NCI-H1105 (cell line): ENCODE data around the gene TBK1.

ENCODE experiments used
- DNase-seq: peaks from one replicate; lab custom pipeline; 2025; lab: John Stamatoyannopoulos, UW

Gene TBK1

GRCh38 chr12:64452559-64453329 is 824 bp downstream of the TBK1 start:
- peak; percentile 7 for DNase-seq

GRCh38 chr12:64455506-64455905 is 3.6 kb downstream of the TBK1 start:
- DNase-seq, result no peak

GRCh38 chr12:64456119-64456518 is 4.2 kb downstream of the TBK1 start:
- DNase-seq, result no peak

GRCh38 chr12:64457032-64457431 is 5.1 kb downstream of the TBK1 start:
- DNase-seq, result no peak

GRCh38 chr12:64457466-64457865 is 5.5 kb downstream of the TBK1 start:
- no peak for DNase-seq

GRCh38 chr12:64457923-64458322 is 6.0 kb downstream of the TBK1 start:
- DNase-seq, result no peak

- DNase-seq, result no peak
These were observed 7.5 kb downstream of the TBK1 start for GRCh38 chr12:64459394-64459891.

- no peak for DNase-seq
These were observed 9.9 kb downstream of the TBK1 start for GRCh38 chr12:64461634-64462414.

- DNase-seq, result no peak
These were observed 14.3 kb downstream of the TBK1 start for GRCh38 chr12:64466178-64466577.

- DNase-seq, result no peak
These were observed 17.0 kb downstream of the TBK1 start for GRCh38 chr12:64468966-64469365.

- no peak for DNase-seq
These were observed 17.7 kb downstream of the TBK1 start for GRCh38 chr12:64469455-64470142.

GRCh38 chr12:64470495-64470894 is 18.6 kb downstream of the TBK1 start:
- no peak for DNase-seq

GRCh38 chr12:64473176-64473575 is 21.3 kb downstream of the TBK1 start:
- no peak for DNase-seq

- no peak for DNase-seq
These were observed 23.6 kb downstream of the TBK1 start for GRCh38 chr12:64475518-64475917.

GRCh38 chr12:64476844-64477243 is 24.9 kb downstream of the TBK1 start:
- no peak for DNase-seq

GRCh38 chr12:64478661-64479060 is 26.7 kb downstream of the TBK1 start:
- DNase-seq, result no peak

GRCh38 chr12:64480148-64480547 is 28.2 kb downstream of the TBK1 start:
- DNase-seq, result no peak

- DNase-seq, result no peak
These were observed 34.7 kb downstream of the TBK1 start for GRCh38 chr12:64486657-64487056.

GRCh38 chr12:64491718-64492117 is 39.8 kb downstream of the TBK1 start:
- no peak for DNase-seq

- no peak for DNase-seq
These were observed 41.6 kb downstream of the TBK1 start for GRCh38 chr12:64493513-64493912.

- DNase-seq, result no peak
These were observed 43.2 kb downstream of the TBK1 start for GRCh38 chr12:64494998-64495729.

- DNase-seq, result no peak
These were observed 45.0 kb downstream of the TBK1 start for GRCh38 chr12:64496839-64497400.
